Tibial artery (tissue), 4 donors: ENCODE measurements around the gene IGSF21.

ENCODE experiments used
- DNase-seq, 2 donors: peaks; one replicate each; pipeline ENCODE4 v3.0.0-alpha.2; 2019
- H3K27ac ChIP-seq, 2 donors: fragments of 200-600 bp; sonication (generic) in 1 of 2; 1 replicate in 1 of 2; 2 replicates in 1 of 2; pipeline ENCODE4 v1.5.1; 2018 to 2019; ENCODE audit warnings: mild to moderate bottlenecking in 1 of 2
- H3K27me3 ChIP-seq, 2 donors: fragments of 200-600 bp; sonication (generic) in 1 of 2; one replicate each; pipeline versions ENCODE4 v1.5.1 to v1.6.0; 2016 to 2019
- H3K36me3 ChIP-seq, 3 donors: fragments of 200-600 bp; sonication (generic) in 2 of 3; one replicate each; pipeline ENCODE4 v1.5.1; 2016 to 2019; ENCODE audit warnings: mild to moderate bottlenecking in 2 of 3
- H3K4me1 ChIP-seq, 4 donors: fragments of 200-600 bp; sonication (generic) in 2 of 4; 1 replicate in 3 of 4; 2 replicates in 1 of 4; pipeline ENCODE4 v1.5.1; 2016 to 2019
- H3K4me3 ChIP-seq, 2 donors: fragments of 200-600 bp; sonication (generic) in 1 of 2; 1 replicate in 1 of 2; 2 replicates in 1 of 2; pipeline ENCODE4 v1.5.1; 2018 to 2019; ENCODE audit warnings: mild to moderate bottlenecking in 2 of 2
- H3K9me3 ChIP-seq, 3 donors: fragments of 200-600 bp; sonication (generic) in 1 of 3; one replicate each; pipeline ENCODE4 v1.5.1; 2016 to 2019
- intact Hi-C: fragments of 100-400 bp; cut with DNase I; formaldehyde crosslinking; loops from one replicate; pipeline ENCODE4 v1.15.0; 2023; ENCODE audit warnings: low total_unique reads
- TF ChIP-seq, protein P1 (sequence below), 2 experiments: fragments of 200-600 bp in 1 of 2; fragments of 450-650 bp in 1 of 2; IDR thresholded peaks; one replicate each; pipeline ENCODE4 v1.5.1; 2017 to 2019; ENCODE audit warnings: antibody characterized with exemption in 2 of 2, mild to moderate bottlenecking in 1 of 2, moderate library complexity in 1 of 2

Gene IGSF21

DNA sequence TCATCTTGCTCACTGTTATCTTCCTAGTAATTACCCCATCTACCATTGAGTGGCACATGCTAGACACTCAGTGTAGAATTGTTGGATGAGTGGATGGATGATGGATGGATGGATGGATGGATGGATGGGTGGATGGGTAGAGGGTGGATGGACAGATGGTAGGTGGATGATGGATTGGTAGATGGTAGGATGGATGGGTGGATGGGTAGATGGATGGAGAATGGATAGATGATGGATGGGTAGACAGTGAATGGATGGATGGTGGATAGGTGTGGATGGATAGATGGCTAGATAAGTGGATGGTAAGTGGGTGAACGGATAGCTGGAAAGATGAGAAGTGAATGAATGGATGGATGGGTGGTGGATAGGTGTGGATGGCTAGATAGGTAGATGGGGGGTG lies 207.9 kb downstream of the IGSF21 start:
- H3K4me3 ChIP-seq = no peak overlapping the region
- TF ChIP-seq, protein P1, sequence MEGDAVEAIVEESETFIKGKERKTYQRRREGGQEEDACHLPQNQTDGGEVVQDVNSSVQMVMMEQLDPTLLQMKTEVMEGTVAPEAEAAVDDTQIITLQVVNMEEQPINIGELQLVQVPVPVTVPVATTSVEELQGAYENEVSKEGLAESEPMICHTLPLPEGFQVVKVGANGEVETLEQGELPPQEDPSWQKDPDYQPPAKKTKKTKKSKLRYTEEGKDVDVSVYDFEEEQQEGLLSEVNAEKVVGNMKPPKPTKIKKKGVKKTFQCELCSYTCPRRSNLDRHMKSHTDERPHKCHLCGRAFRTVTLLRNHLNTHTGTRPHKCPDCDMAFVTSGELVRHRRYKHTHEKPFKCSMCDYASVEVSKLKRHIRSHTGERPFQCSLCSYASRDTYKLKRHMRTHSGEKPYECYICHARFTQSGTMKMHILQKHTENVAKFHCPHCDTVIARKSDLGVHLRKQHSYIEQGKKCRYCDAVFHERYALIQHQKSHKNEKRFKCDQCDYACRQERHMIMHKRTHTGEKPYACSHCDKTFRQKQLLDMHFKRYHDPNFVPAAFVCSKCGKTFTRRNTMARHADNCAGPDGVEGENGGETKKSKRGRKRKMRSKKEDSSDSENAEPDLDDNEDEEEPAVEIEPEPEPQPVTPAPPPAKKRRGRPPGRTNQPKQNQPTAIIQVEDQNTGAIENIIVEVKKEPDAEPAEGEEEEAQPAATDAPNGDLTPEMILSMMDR (IDR thresholded peaks at IDR 0.05) = no peak
- intact Hi-C loops = no loop called here
- H3K27me3 ChIP-seq = peaks cover 0 to 30% of the 10 kb centered on the region in 2 donors
- no peaks in the 10 kb centered on the region for H3K9me3 ChIP-seq
- H3K4me1 ChIP-seq = no peaks in the 10 kb centered on the region
- DNase-seq = no peak
- H3K36me3 ChIP-seq = no peaks in the 10 kb centered on the region
- no peak overlapping the region for H3K27ac ChIP-seq

DNA sequence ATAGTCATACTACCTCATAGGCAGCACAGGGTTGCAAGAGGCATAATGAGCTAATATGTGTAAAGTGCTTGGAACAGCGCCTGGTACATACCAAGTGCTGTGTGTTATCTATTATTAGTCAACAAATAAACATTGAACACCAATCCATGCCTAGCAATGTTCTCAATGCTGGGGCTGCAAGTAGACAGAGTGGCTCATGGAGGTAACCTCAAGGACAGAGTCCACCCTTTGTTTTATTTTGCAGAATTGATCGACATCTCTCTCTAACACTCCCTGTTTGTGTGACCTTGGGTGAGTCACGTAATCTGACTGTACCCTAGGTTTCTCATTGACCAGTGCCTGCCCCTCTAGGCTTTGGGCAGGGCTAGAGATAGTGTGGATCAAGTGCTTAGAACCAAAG lies 209.2 kb downstream of the IGSF21 start:
- Histone ChIP-seq H3K36me3 (no peaks in the 10 kb centered on the region), H3K4me1 (no peaks in the 10 kb centered on the region), H3K4me3 (no peak overlapping the region), H3K27me3 (peaks cover 0 to 31% of the 10 kb centered on the region in 2 donors), H3K27ac (no peak overlapping the region), H3K9me3 (no peaks in the 10 kb centered on the region)
- TF ChIP-seq, protein P1 (IDR thresholded peaks at IDR 0.05) = no peak
- no peak for DNase-seq
- intact Hi-C loops = no loop called here

DNA sequence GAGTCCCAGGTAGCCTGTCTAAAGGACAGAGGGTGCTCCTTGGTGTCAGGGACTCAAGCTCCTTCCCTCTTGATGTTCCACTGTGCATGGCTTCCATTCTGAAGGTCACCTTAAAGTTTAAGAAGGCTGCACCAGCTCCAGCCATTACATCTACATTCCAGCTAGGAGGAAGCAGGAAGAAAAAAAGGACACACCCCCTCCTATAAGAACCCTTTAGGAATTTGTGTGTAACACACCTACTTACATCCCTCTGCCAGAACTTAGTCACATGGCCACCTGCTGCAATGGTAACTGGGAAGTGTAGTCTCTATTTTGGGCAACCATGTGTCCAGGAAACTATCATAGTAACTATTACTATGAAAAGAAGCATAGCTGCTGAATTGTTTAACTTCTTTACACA lies 211.5 kb downstream of the IGSF21 start:
- intact Hi-C loops = no loop called here
- TF ChIP-seq, protein P1 (IDR thresholded peaks at IDR 0.05) = no peak

DNA sequence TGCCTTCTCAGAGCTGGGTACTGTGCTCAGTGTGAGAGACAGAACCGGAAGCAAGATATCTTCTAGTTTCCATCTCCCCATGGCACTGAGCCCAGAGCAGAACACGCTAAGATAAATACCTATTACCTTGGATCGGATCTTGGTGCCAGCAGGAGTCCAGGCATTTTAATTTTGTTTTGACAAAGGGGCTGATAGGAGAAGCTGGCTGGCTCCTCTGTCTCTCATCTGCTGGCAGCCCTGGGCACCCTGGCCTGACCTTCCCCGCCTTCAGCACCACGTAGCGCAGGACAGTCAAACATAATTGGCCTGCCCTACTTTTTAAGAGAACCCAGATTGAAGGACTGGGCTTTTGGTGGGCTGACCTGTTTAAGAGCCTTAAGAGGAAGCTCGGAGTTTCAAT lies 212.5 kb downstream of the IGSF21 start:
- no peak overlapping the region for H3K27ac ChIP-seq
- H3K9me3 ChIP-seq = no peaks in the 10 kb centered on the region
- peaks cover 0 to 43% of the 10 kb centered on the region in 2 donors for H3K27me3 ChIP-seq
- H3K4me3 ChIP-seq = no peak overlapping the region
- H3K36me3 ChIP-seq = no peaks in the 10 kb centered on the region
- no peak for DNase-seq
- H3K4me1 ChIP-seq = no peaks in the 10 kb centered on the region
- TF ChIP-seq, protein P1 (IDR thresholded peaks at IDR 0.05) = no peak
- intact Hi-C loops = no loop called here

More for the DNA sequence above, 211.5 kb downstream of the IGSF21 start:
- H3K27ac ChIP-seq = no peak overlapping the region
- DNase-seq = no peak
- peaks cover 0 to 35% of the 10 kb centered on the region in 2 donors for H3K27me3 ChIP-seq
- H3K9me3 ChIP-seq = no peaks in the 10 kb centered on the region
- no peaks in the 10 kb centered on the region for H3K4me1 ChIP-seq
- H3K4me3 ChIP-seq = no peak overlapping the region
- H3K36me3 ChIP-seq = no peaks in the 10 kb centered on the region

DNA sequence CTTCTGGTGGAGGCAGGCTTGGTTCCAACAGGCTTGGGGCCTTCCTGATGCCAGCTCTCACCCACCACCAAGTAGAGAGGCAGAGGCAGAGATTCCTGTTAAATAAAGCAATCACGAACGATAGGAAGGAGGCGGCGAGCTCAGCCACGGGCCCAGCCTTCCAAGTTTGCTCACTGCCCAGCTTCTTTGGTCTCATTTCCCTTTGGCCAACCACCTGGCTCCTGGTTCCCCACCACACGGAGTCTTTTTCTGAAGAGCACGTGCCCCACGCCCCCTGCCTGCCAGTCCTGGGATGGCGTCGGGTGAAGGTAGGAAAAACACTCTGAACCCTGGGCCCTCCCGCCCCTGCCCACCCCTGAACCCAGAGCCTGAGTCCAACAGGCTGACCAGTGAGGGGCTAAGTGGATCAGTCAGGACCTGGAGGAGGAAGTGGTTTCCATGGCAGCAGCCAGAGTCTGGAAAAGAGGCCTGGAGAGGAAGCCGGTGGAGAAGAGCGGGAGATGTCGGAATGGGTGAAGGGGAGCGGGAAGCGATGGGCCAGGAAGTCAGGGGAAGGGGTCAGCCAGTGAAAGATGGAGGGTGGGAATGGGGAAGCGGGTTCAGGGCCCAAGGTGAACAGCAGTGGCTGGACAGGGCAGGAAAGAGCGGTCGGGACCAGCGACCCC lies 214.9 kb downstream of the IGSF21 start:
- TF ChIP-seq, protein P1 (IDR thresholded peaks at IDR 0.05) = no peak
- no peaks in the 10 kb centered on the region for H3K4me1 ChIP-seq
- H3K4me3 ChIP-seq = no peak overlapping the region
- intact Hi-C loops = no loop called here
- no peaks in the 10 kb centered on the region for H3K36me3 ChIP-seq
- H3K27me3 ChIP-seq = peaks cover 0 to 49% of the 10 kb centered on the region in 2 donors
- H3K9me3 ChIP-seq = no peaks in the 10 kb centered on the region
- DNase-seq = no peak
- no peak overlapping the region for H3K27ac ChIP-seq
